ENCODE data around the gene PCSK4. TPM values are rescaled to one million over a fixed set of nuclear protein-coding genes. Genes with fewer than 3 reads are reported as not detected.

PCSK4 gene
- total RNA-seq, 1 donor from 2014 or later, result 0.52 TPM

DNA sequence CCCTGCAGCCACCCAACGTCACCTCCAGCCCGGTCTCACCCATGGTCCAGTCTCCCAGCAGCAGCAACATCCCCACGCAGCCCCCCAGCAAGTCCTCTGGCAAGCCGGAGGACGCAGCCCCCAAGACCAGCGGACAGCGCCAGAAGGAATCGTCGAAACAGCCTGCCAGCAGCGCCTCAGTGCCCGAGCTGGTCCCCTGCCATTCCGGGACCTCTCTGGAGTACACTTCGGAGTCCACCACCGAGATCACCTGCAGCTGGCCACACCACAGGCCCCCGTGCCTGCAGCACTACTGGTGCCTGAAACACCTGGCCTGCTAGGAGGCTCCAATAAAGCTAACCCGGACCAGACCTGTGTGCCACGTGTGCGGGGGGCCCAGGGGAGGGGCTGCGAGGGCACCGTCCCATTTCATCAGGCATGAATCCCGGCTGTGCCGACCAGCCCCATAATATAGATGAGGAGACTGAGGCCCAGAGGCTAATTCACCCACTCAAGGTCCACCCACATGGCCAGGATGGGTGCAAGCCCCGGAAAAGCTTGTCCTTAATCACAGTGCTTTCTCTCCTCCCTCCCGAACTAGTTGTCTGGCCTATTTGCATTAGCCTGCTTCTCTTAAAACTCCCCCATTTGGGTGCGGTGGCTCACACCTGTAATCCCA is 7.6 kb upstream of the PCSK4 start:
- Histone ChIP-seq H3K36me3 (ENCODE audit: control insufficient read depth in 3 of 3, insufficient read depth in 3 of 3, low read length in 3 of 3) (no peaks in the 10 kb centered on the region), H3K27me3 (ENCODE audit: control insufficient read depth in 3 of 3, insufficient read depth in 3 of 3, low read length in 3 of 3) (peaks cover 11 to 39% (median 27%) of the 10 kb centered on the region in 3 donors), H3K27ac (ENCODE audit: low read depth, low read length) (no peak overlapping the region), H3K4me3 (ENCODE audit: low read length in 3 of 3) (no peak overlapping the region), H3K9ac (ENCODE audit: low read depth in 1 of 3, low read length in 3 of 3) (no peak overlapping the region), H3K9me3 (ENCODE audit: control insufficient read depth in 3 of 3, low read length in 3 of 3) (no peaks in the 10 kb centered on the region), H3K4me1 (ENCODE audit: control insufficient read depth in 3 of 3, insufficient read depth in 3 of 3, low read length in 3 of 3) (peaks cover 0 to 3% (median 2%) of the 10 kb centered on the region in 3 donors)

- peaks cover 10 to 42% (median 25%) of the 10 kb centered on the region in 3 donors for H3K27me3 ChIP-seq (ENCODE audit: control insufficient read depth in 3 of 3, insufficient read depth in 3 of 3, low read length in 3 of 3)
- H3K4me1 ChIP-seq (ENCODE audit: control insufficient read depth in 3 of 3, insufficient read depth in 3 of 3, low read length in 3 of 3), result peaks cover 0 to 3% (median 2%) of the 10 kb centered on the region in 3 donors
- H3K4me3 ChIP-seq (ENCODE audit: low read length in 3 of 3), result no peak overlapping the region
Measured at GRCh38 chr19:1496714-1497577, 6.8 kb upstream of the PCSK4 start.

GRCh38 chr19:1495799-1496713 is 5.9 kb upstream of the PCSK4 start:
- H3K27ac ChIP-seq (ENCODE audit: low read depth, low read length), result no peak overlapping the region
- H3K27me3 ChIP-seq (ENCODE audit: control insufficient read depth in 3 of 3, insufficient read depth in 3 of 3, low read length in 3 of 3), result peaks cover 17 to 44% (median 25%) of the 10 kb centered on the region in 3 donors
- no peaks in the 10 kb centered on the region for H3K36me3 ChIP-seq (ENCODE audit: control insufficient read depth in 3 of 3, insufficient read depth in 3 of 3, low read length in 3 of 3)
- no peaks in the 10 kb centered on the region for H3K9me3 ChIP-seq (ENCODE audit: control insufficient read depth in 3 of 3, low read length in 3 of 3)
- peaks cover 0 to 8% (median 6%) of the 10 kb centered on the region in 3 donors for H3K4me1 ChIP-seq (ENCODE audit: control insufficient read depth in 3 of 3, insufficient read depth in 3 of 3, low read length in 3 of 3)
- H3K4me3 ChIP-seq (ENCODE audit: low read length in 3 of 3), result no peak overlapping the region
- no peak overlapping the region for H3K9ac ChIP-seq (ENCODE audit: low read depth in 1 of 3, low read length in 3 of 3)

More at GRCh38 chr19:1496714-1497577, 6.8 kb upstream of the PCSK4 start:
- H3K27ac ChIP-seq (ENCODE audit: low read depth, low read length), result no peak overlapping the region
- no peaks in the 10 kb centered on the region for H3K9me3 ChIP-seq (ENCODE audit: control insufficient read depth in 3 of 3, low read length in 3 of 3)
- no peak overlapping the region for H3K9ac ChIP-seq (ENCODE audit: low read depth in 1 of 3, low read length in 3 of 3)
- H3K36me3 ChIP-seq (ENCODE audit: control insufficient read depth in 3 of 3, insufficient read depth in 3 of 3, low read length in 3 of 3), result no peaks in the 10 kb centered on the region

DNA sequence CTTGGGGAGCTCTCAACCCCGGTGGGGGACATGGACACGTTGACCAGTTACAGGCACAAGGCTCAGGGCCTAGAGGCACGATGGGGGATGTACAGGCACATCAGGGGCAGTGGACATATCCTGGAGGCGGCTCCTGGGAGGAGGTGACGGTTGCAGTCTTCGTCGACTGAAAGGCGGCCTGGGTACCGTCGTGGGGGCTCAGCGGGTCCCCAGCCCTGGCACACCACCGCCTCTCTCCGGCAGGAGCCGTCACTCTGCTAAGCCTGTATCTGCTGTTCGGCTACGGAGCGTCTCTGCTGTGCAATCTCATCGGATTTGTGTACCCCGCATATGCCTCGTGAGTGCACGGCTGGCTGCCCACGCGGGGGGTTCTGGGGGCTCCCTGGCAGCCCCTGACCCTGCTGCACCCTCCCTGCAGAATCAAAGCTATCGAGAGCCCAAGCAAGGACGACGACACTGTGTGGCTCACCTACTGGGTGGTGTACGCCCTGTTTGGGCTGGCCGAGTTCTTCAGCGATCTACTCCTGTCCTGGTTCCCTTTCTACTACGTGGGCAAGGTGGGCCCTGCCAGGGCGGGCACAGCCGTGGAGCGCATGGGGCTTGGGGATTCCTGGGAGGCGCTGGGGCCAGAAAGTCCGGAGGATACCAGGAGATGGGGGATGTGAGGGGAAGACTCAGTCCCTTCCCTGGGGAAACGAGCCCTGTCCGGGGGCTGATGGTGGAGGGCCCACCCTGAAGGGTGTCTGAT is 5.1 kb upstream of the PCSK4 start:
- no peaks in the 10 kb centered on the region for H3K9me3 ChIP-seq (ENCODE audit: control insufficient read depth in 3 of 3, low read length in 3 of 3)
- no peak overlapping the region for H3K4me3 ChIP-seq (ENCODE audit: low read length in 3 of 3)
- H3K36me3 ChIP-seq (ENCODE audit: control insufficient read depth in 3 of 3, insufficient read depth in 3 of 3, low read length in 3 of 3), result no peaks in the 10 kb centered on the region
- peaks cover 0 to 9% (median 8%) of the 10 kb centered on the region in 3 donors for H3K4me1 ChIP-seq (ENCODE audit: control insufficient read depth in 3 of 3, insufficient read depth in 3 of 3, low read length in 3 of 3)
- H3K27ac ChIP-seq (ENCODE audit: low read depth, low read length), result no peak overlapping the region
- H3K9ac ChIP-seq (ENCODE audit: low read depth in 1 of 3, low read length in 3 of 3), result no peak overlapping the region
- H3K27me3 ChIP-seq (ENCODE audit: control insufficient read depth in 3 of 3, insufficient read depth in 3 of 3, low read length in 3 of 3), result peaks cover 17 to 42% (median 25%) of the 10 kb centered on the region in 3 donors

DNA sequence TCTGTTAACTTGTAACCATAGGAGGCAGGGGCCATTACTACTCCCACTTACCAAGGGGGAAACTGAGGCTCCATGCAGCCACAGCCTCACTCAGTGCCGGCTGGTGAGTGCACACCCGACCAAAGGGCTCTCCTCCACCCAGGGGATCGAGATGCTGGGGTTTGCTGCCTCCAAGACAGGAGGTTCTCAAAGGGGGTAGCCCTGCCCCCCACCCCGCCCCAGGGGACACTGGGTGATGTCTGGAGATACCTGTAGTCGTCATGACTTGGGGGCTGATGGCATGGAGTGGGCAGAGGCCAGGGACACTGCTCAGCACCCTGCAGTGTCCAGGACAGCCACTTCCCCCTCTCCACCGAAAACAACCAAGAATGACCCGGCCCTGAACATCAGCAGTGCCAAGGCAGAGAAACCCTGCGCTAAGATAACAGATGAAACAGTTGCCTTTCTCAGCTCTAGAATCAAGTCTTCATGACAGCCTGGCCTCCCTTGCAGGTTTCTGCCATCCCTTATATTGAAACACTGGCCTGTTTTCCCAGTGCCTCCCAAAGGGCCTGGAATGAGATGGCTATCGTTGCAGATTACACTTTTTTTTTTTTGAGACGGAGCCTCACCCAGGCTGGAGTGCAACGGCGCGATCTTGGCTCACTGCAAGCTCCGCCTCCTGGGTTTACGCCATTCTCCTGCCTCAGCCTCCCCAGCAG is 4.1 kb upstream of the PCSK4 start:
- peaks cover 17 to 39% (median 25%) of the 10 kb centered on the region in 3 donors for H3K27me3 ChIP-seq (ENCODE audit: control insufficient read depth in 3 of 3, insufficient read depth in 3 of 3, low read length in 3 of 3)
- no peak overlapping the region for H3K4me3 ChIP-seq (ENCODE audit: low read length in 3 of 3)
- H3K36me3 ChIP-seq (ENCODE audit: control insufficient read depth in 3 of 3, insufficient read depth in 3 of 3, low read length in 3 of 3), result no peaks in the 10 kb centered on the region
- H3K4me1 ChIP-seq (ENCODE audit: control insufficient read depth in 3 of 3, insufficient read depth in 3 of 3, low read length in 3 of 3), result peaks cover 0 to 16% (median 13%) of the 10 kb centered on the region in 3 donors
- no peak overlapping the region for H3K27ac ChIP-seq (ENCODE audit: low read depth, low read length)
- no peak overlapping the region for H3K9ac ChIP-seq (ENCODE audit: low read depth in 1 of 3, low read length in 3 of 3)
- no peaks in the 10 kb centered on the region for H3K9me3 ChIP-seq (ENCODE audit: control insufficient read depth in 3 of 3, low read length in 3 of 3)

GRCh38 chr19:1492474-1493006 is 2.4 kb upstream of the PCSK4 start:
- Histone ChIP-seq H3K27me3 (ENCODE audit: control insufficient read depth in 3 of 3, insufficient read depth in 3 of 3, low read length in 3 of 3) (peaks cover 11 to 31% (median 20%) of the 10 kb centered on the region in 3 donors), H3K9ac (ENCODE audit: low read depth in 1 of 3, low read length in 3 of 3) (no peak overlapping the region), H3K36me3 (ENCODE audit: control insufficient read depth in 3 of 3, insufficient read depth in 3 of 3, low read length in 3 of 3) (no peaks in the 10 kb centered on the region), H3K4me1 (ENCODE audit: control insufficient read depth in 3 of 3, insufficient read depth in 3 of 3, low read length in 3 of 3) (peaks cover 0 to 17% (median 13%) of the 10 kb centered on the region in 3 donors), H3K27ac (ENCODE audit: low read depth, low read length) (no peak overlapping the region), H3K9me3 (ENCODE audit: control insufficient read depth in 3 of 3, low read length in 3 of 3) (no peaks in the 10 kb centered on the region), H3K4me3 (ENCODE audit: low read length in 3 of 3) (no peak overlapping the region)

- Histone ChIP-seq H3K27me3 (ENCODE audit: control insufficient read depth in 3 of 3, insufficient read depth in 3 of 3, low read length in 3 of 3) (peaks cover 10 to 24% (median 13%) of the 10 kb centered on the region in 3 donors), H3K9ac (ENCODE audit: low read depth in 1 of 3, low read length in 3 of 3) (no peak overlapping the region), H3K36me3 (ENCODE audit: control insufficient read depth in 3 of 3, insufficient read depth in 3 of 3, low read length in 3 of 3) (no peaks in the 10 kb centered on the region), H3K9me3 (ENCODE audit: control insufficient read depth in 3 of 3, low read length in 3 of 3) (no peaks in the 10 kb centered on the region), H3K27ac (ENCODE audit: low read depth, low read length) (no peak overlapping the region), H3K4me1 (ENCODE audit: control insufficient read depth in 3 of 3, insufficient read depth in 3 of 3, low read length in 3 of 3) (peaks cover 0 to 17% (median 13%) of the 10 kb centered on the region in 3 donors), H3K4me3 (ENCODE audit: low read length in 3 of 3) (peak overlapping the region in 1 of 3 donors; percentile 75)
Measured at GRCh38 chr19:1491849-1492170, 1.7 kb upstream of the PCSK4 start.

- Histone ChIP-seq H3K4me3 (ENCODE audit: low read length in 3 of 3) (peak within 1 kb of the TSS; percentile 76 to 85 (median 80)), H3K9ac (ENCODE audit: low read depth in 1 of 3, low read length in 3 of 3) (peak within 1 kb of the TSS; percentile 43 to 78 (median 74)), H3K36me3 (ENCODE audit: control insufficient read depth in 3 of 3, insufficient read depth in 3 of 3, low read length in 3 of 3) (no peaks in the 10 kb centered on the region), H3K9me3 (ENCODE audit: control insufficient read depth in 3 of 3, low read length in 3 of 3) (no peaks in the 10 kb centered on the region), H3K4me1 (ENCODE audit: control insufficient read depth in 3 of 3, insufficient read depth in 3 of 3, low read length in 3 of 3) (peaks cover 0 to 17% (median 13%) of the 10 kb centered on the region in 3 donors), H3K27me3 (ENCODE audit: control insufficient read depth in 3 of 3, insufficient read depth in 3 of 3, low read length in 3 of 3) (peaks cover 7 to 19% (median 9%) of the 10 kb centered on the region in 3 donors), H3K27ac (ENCODE audit: low read depth, low read length) (peak within 1 kb of the TSS; percentile 54)
Measured at GRCh38 chr19:1491114-1491848, 1.1 kb upstream of the PCSK4 start, which contains the start of gene REEP6. TSS of gene REEP6 (plus strand) at chr19:1491181. CDS start at chr19:1491270, 89 bp downstream.

All from skeletal muscle tissue (tissue), 4 donors.